ENCODE results near the gene TMEM144. TPM values are rescaled to one million over a fixed set of nuclear protein-coding genes. Genes with fewer than 3 reads are reported as not detected.

Gene TMEM144
- 0.14 TPM in 1 of 2 replicates, not detected in the other for total RNA-seq

- intact Hi-C loops (cut with micrococcal nuclease): no loop called here
These were observed at the start of gene TMEM144 for GRCh38 chr4:158209825-158210807. TSS of gene TMEM144 (plus strand) at chr4:158210486. CDS start at chr4:158212668, 2,182 bp downstream.

- intact Hi-C loops (cut with micrococcal nuclease): no loop called here
These were observed 48.5 kb upstream of the TMEM144 start for GRCh38 chr4:158161551-158162354.

GRCh38 chr4:158162631-158163030 lies 47.7 kb upstream of the TMEM144 start:
- intact Hi-C loops (cut with micrococcal nuclease): no loop called here

- intact Hi-C loops (cut with micrococcal nuclease): no loop called here
These were observed 46.1 kb upstream of the TMEM144 start for GRCh38 chr4:158163941-158164767.

- intact Hi-C loops (cut with micrococcal nuclease): no loop called here
These were observed 45.5 kb upstream of the TMEM144 start for GRCh38 chr4:158164768-158165213.

- intact Hi-C loops (cut with micrococcal nuclease): no loop called here
These were observed 43.6 kb upstream of the TMEM144 start for GRCh38 chr4:158166701-158167100.

GRCh38 chr4:158168606-158169005 lies 41.7 kb upstream of the TMEM144 start:
- intact Hi-C loops (cut with micrococcal nuclease): no loop called here

GRCh38 chr4:158169506-158169905 lies 40.8 kb upstream of the TMEM144 start:
- intact Hi-C loops (cut with micrococcal nuclease): no loop called here

GRCh38 chr4:158169931-158170690 lies 40.2 kb upstream of the TMEM144 start:
- intact Hi-C loops (cut with micrococcal nuclease): no loop called here

GRCh38 chr4:158170691-158171561 lies 39.4 kb upstream of the TMEM144 start:
- intact Hi-C loops (cut with micrococcal nuclease): no loop called here

GRCh38 chr4:158172261-158173258 lies 37.7 kb upstream of the TMEM144 start, which contains the start of gene GASK1B:
TSS of gene GASK1B (minus strand) at chr4:158173025. CDS start at chr4:158171375, 1,650 bp downstream.
- intact Hi-C loops (cut with micrococcal nuclease): loop anchor here (1.0 kb wide), 1 partner anchor 180 kb away; no protein-coding TSS in a partner anchor

GRCh38 chr4:158176108-158176507 lies 34.2 kb upstream of the TMEM144 start:
- intact Hi-C loops (cut with micrococcal nuclease): no loop called here

- intact Hi-C loops (cut with micrococcal nuclease): no loop called here
These were observed 33.5 kb upstream of the TMEM144 start for GRCh38 chr4:158176776-158177175.

GRCh38 chr4:158179465-158179864 lies 30.8 kb upstream of the TMEM144 start:
- intact Hi-C loops (cut with micrococcal nuclease): no loop called here

GRCh38 chr4:158181906-158182305 lies 28.4 kb upstream of the TMEM144 start:
- intact Hi-C loops (cut with micrococcal nuclease): no loop called here

- intact Hi-C loops (cut with micrococcal nuclease): no loop called here
These were observed 27.6 kb upstream of the TMEM144 start for GRCh38 chr4:158182736-158183135.

- intact Hi-C loops (cut with micrococcal nuclease): no loop called here
These were observed 23.5 kb upstream of the TMEM144 start for GRCh38 chr4:158186815-158187214.

GRCh38 chr4:158189422-158189821 lies 20.9 kb upstream of the TMEM144 start:
- intact Hi-C loops (cut with micrococcal nuclease): no loop called here
